Epidermal melanocyte (primary cell): ENCODE data around the gene KANK4.

ENCODE experiments used
- DNase-seq: peaks from one replicate; pipeline ENCODE4 v3.0.0; 2011; ENCODE audit warnings: low spot score; ENCODE audit not compliant: insufficient read length

KANK4 gene

GRCh38 chr1:62318756-62319544 is at the start of gene KANK4:
Gene KANK4 (minus strand): TSS chr1:62319434. CDS start chr1:62281564, 37,870 bp downstream.
- no peak for DNase-seq

DNA sequence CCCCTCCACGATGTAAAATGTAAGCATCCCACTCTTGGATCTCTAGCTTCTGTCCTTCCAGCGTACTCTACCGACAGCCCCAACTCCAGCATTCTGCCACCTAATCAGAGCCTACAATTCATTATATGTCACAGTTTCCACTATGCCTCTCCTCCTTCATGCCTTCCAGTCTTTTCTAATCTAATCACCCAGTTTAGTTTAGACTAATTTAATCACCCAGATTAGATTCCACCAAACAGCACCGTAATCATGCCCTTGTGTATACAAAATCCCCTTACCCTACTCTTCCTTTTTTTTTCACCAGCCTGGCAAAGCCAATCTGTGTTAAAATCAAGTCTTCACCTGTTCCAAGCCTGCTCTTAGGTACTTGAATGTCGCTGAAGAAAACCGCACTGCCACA is 49.8 kb upstream of the KANK4 start:
- DNase-seq, result no peak

GRCh38 chr1:62367005-62367557 is 47.8 kb upstream of the KANK4 start:
- DNase-seq, result no peak

DNA sequence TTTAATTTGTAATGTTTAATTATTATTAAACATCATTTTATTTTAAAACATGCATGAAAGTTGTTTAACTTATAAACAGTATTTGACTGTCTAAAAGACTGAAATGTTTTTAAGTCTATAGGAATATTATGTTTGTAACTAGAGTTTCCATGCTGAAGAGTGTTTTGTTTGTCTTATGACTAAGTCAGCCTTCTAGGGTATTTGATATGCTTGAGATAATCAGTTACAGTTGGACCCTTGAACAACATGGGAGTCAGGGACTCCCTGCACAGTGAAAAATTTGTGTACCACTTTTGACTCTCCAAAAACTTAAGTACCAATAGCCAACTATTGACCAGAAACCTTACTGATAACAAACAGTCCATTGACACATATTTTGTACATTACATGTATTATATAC is 45.5 kb upstream of the KANK4 start:
- DNase-seq, result no peak

DNA sequence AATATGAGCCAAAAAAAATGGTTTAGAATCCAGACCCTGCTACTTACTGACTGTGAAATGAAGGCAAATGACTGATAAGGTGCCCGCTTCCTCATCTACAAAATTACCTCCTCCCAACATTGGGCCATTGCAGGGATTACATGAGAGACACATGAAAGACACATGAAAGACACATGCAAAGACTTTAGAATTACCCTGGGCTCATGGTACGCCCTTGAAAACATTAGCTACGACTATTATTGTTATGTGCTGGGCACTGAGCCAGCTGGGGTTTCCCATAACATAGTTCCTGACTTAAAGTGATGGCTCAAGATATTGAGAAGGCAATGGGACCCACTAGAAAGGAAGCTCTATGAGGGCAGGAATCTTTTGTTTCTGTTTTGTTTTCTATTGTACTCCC is 43.7 kb upstream of the KANK4 start:
- no peak for DNase-seq

- no peak for DNase-seq
Observed at GRCh38 chr1:62362061-62362917, 43.1 kb upstream of the KANK4 start.

DNA sequence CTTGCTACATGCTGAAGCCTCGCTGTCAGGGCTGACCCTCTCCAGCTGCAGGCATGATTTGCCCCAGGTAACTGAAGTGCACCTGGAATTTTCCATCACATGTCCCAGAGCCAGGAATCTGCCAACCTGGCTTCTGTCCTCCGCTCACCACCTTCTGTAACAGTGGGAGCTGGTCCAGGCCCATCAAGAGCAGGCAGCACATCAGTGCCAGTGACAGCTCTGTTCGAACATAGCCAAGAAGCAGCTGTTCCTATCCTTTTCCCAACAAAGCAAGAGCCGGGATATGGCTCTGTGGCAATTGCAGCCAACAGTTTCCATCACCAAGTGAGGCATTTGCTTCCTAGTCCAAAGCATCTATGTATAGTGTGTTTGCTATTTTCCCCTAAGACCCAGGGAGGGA is 42.2 kb upstream of the KANK4 start:
- DNase-seq, result no peak

DNA sequence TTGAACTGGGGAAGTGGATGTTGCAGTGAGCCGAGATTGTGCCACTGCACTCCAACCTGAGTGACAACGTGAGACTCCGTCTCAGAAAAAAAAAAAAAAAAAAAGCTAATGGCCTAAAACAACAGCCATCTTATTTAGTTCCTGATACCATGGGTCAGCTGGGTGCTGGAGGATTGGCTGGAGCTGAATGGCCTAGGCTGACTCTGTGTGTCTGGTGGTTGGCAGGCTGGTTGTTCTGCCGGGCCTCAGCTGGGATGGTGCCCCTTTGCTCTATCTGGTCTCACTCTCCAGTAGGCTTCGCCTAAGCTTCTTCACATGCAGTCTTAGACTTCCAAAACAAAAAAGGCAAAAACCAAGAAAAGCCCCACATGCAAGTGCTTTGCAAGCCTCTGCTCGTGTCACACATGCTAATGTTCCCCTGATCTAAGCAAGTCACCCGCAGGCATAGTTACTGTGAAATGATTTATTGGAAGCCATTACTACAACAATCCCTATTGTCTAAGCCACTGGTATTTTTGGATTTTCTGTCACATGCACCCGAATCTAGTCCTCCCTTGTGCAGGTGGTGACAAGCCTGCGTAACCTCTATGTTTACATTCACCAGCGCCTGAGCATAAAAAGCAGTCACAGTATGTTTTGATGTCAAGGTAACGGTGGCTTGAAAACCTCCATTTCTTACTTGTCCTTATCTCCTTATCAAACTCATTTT is 39.6 kb upstream of the KANK4 start:
- DNase-seq, result no peak

- DNase-seq, result no peak
Observed at GRCh38 chr1:62357916-62358315, 38.7 kb upstream of the KANK4 start.

GRCh38 chr1:62356257-62356835 is 37.1 kb upstream of the KANK4 start:
- DNase-seq, result peak; percentile 42

- DNase-seq, result no peak
Observed at GRCh38 chr1:62355095-62355494, 35.9 kb upstream of the KANK4 start.

GRCh38 chr1:62353853-62354252 is 34.6 kb upstream of the KANK4 start:
- no peak for DNase-seq

GRCh38 chr1:62352387-62352786 is 33.2 kb upstream of the KANK4 start:
- DNase-seq, result no peak

DNA sequence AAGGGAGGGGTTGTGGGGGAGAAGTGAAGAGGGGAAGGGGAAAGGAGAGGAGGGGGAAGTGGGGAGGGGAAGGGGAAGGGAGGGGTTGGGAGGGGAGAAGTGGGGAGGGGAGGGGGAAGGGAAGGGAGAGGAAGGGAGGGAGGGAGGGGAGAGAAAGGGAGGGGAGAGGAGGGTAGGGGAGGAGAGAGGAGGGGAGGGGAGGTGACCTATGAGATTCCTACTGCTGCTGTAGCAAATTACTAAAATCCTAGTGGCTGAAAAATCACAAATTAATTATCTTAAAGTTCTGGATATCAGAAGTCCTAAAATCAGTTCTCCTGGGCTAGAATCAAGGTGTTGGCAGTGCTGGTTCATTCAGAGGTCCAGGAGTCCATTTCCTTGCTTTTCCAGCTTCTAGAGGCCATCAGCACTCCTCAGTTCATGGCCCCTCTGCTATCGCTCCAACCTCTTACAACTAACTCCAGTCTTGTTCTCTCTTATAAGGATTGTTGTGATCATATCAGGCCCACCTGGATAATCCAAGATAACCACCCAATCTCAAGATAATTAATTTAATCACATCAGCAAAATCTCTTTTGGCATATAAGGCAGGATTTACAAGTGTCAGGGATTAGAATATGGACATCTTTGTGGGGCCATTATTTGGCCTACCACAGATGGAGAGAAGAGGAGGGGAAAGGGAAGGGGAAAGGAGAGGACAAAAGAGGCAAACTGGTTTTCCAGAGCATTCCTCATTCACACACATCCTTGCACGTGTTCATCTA is 30.4 kb upstream of the KANK4 start:
- DNase-seq, result no peak

DNA sequence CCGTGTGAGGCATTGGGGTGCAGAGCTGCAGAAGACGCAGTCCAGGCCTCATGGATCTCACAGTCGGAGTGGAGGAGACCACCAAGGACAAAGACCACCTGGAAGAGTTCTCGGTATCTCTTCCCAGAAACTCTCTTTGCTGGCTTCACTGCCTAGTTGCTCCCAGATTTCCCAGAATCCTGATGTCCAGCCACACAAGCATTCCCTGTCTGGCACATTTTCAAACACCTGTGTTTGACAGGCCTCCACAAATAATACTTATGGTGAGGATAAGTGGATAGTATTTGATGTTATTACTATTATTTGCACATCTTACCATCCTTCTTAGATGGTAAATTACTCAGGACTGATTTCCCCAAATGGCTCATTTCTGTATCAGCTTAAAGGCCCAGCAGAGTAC is 27.7 kb upstream of the KANK4 start:
- no peak for DNase-seq

DNA sequence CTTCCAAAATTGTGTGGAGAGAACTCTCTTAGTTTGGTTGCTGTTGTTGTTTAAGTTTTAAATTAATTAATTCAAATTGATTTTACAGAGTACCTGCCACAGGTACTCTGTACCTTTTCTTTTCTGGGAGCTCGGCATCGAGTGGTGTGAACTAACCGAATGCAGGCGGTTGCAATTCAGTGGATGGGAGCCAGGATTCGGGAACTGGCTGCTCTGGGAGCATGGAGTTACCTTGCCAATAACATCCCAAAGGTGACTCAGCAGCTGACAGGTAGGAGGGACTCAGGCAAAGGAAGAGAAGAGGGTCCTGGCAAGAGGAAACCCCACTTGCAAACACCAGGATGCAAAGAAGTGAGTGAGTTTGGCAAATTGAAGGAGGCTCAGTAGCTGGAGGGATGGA is 24.7 kb upstream of the KANK4 start:
- DNase-seq, result no peak

DNA sequence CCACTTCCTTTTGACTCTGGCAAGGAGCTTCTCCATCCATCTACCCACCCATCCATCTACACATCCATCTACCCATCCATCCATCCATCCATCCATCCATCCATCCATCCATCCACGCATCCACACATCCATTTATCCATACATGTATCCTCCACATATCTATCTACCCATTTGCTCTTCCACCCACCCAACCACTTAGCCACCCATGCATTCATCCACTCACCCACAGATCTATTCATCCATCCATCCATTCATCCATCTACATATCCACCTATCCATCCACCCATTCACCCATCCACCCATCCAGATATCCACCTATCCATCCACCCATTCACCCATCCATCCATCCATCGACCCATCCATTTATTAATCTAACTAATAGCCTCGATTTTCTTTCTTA is 23.0 kb upstream of the KANK4 start:
- DNase-seq, result no peak

DNA sequence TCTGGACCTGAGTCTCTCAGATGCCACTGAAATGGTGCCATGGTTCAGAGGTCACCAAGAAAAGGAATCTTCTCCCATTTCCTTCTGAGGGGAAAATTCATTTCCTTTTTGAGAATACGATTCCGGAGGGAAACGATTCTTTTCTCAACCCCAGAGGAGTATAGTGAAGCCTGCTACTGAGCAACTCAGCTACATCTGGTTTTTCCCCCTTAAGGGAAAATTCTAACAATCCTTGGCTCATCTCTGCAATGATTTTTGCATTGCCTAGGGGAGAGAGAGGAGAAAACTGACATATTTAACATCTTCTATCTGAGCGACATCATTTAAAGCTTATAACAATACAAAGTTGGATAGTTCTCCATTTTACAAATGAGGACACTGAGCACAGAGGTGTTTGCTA is 22.4 kb upstream of the KANK4 start:
- no peak for DNase-seq

GRCh38 chr1:62341089-62341488 is 21.9 kb upstream of the KANK4 start:
- DNase-seq, result no peak
